HG03565 (cell line): Measurements from ENCODE around the gene LPCAT1.

Experiments used
- ATAC-seq: cut with Tn5 transposase; IDR thresholded peaks from one replicate; pipeline ENCODE4 v1.9.1; 2021; ENCODE audit warnings: mild to moderate bottlenecking, moderate library complexity; ENCODE audit not compliant: unreplicated experiment

The LPCAT1 gene

DNA sequence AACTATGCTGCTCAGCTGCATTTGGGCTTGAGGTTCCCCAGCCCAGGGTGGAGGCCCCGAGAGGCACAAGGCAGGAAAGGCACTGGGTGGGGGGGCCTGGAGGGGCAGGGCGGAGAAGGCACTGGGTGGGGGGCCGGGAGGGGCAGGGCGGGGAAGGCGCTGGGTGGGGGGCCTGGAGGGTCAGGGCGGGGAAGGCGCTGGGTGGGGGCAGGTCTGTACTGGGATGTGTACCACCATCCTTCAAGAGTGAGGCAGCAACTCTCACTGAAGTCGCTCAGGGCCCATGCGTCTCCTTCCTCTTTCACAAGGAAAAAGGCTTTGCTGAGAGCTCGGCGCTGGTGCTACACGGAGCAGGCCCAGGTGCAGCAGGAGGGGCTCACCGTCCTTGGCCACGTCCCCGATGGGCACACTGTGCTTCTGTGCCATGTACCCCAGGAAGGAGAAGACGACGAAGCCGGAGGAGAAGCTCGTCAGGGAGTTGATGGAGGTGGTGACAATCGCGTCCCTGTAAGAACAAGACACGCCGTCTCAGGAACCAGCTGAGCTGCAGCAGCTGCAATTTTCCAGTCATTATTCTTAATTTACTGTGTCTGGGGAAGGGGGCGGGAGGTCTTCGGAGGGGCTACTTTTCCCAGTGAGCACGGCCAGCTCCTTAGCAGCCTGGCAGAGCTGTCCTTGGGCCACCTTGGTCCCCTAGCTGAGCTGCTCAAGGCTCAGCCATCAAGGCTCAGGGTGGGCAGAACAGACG lies 109.3 kb downstream of the LPCAT1 start:
- no peak for ATAC-seq

DNA sequence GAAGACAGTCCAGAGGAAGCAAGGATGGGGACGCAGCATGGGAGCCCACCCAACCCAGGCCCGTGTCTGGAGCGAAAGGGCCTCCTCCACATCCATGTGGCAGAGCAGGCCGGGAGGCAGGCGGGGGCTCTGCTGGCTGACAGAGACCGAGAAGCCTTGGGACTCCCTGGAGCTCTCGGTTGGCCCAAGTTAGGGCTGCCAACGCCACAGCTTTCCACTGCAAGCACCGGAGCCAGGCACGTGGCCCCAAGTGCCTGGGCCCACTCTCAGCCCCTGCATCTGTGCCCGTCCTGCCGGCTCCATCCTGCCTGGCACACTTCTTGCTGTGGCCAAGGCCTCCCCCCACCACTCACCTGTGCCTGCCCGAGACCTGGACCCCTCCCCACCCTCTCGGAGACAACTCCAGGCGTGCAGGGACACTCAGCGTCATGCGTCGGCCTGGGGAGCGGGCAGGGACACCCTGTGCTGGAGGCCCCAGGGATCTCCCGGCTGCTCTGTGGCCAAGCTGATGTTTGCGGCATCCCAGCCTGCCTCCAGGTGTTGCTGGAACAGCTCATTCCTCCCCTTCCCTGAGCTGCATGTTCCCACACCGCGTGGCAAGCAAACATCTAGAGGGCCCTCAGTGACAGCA lies 110.0 kb downstream of the LPCAT1 start:
- ATAC-seq: no peak

DNA sequence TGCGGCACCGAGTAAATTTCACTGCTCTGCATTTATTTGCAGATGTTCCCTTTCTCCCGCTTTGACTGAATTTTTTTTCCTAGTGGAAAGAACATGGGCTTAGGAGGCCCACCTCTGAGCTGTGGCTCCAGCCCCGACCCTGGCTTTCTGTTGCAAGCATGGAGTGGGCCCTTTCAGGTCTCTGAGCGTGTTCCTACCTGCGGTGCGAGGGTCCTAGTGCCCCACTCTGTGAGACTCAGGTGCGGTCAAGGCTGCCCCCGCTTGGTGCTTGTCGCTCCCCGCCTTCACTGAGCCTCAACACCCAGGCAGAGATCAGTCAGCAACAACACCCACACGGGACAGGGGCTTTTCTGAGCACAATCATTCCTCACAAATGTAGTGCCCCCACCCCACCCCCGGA lies 110.5 kb downstream of the LPCAT1 start:
- ATAC-seq: no peak

DNA sequence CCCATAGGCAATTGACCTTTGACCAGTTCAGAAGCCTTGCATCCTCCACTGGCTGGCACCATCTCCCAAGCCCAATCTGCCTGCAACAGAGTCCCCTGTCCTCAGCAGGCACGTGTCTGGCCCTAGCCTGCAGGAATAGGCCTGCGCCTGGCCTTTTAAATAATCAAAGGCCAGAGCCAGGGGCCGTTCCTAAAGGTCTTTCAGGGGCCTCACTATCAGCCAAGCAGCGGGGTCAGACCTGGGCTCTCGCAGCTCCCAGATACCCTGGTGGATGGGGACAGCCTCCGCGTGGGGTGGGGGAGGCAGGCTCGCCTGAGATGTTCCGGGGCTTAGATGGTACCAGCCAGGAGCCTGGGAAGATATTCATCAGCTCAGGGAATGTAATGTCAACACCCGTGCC lies 111.1 kb downstream of the LPCAT1 start:
- no peak for ATAC-seq

DNA sequence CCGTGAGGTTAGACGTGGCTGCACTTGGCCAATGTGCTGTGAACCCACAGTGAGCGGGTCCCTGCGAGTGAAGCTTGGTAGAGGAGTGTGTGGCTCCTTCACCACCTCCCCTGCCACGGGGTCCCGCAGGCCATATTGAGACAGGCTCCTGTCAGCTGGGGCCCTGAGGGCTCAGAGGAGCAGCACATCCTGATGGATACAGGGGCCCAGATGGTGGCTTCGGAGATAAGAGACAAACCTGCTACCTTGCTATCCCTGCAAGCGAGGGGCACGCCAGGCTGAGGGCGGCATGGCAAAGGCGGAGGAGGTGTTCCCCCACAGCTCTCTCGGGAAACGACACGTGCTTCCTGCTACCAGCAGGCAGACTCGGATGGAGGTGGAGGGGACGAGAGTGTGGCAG lies 111.6 kb downstream of the LPCAT1 start:
- ATAC-seq: no peak
